ENCODE data around the gene CNOT3.

DNA sequence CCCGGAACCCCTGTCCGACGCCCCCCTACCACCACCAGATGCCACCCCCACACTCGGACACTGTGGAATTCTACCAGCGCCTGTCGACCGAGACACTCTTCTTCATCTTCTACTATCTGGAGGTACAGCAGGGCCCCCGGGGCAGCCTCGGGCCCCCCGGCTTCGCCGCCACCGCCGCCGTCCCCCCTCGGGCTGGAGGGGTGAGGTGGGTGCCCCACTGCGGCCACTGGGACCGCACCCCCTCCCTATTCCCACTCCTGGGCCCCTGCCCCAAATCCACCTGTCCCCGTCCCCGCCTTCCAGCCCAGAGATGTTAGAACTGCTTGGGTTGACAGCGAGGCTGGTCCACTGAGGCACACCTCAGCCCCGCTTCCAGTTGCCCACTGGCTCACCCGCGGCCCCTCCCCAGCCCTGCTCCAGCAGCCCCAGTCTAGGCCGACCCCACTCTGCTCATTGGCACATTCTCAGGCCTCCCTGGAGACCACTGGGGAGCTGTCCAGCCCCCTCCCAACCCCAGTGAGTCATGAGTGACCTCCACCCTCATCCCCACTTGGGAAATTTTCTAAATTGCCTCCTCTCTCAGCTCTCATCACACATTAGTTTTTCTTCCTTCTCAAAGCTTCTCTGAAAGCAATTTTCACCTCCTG lies 15.4 kb downstream of the CNOT3 start:
- TF ChIP-seq, protein P1, sequence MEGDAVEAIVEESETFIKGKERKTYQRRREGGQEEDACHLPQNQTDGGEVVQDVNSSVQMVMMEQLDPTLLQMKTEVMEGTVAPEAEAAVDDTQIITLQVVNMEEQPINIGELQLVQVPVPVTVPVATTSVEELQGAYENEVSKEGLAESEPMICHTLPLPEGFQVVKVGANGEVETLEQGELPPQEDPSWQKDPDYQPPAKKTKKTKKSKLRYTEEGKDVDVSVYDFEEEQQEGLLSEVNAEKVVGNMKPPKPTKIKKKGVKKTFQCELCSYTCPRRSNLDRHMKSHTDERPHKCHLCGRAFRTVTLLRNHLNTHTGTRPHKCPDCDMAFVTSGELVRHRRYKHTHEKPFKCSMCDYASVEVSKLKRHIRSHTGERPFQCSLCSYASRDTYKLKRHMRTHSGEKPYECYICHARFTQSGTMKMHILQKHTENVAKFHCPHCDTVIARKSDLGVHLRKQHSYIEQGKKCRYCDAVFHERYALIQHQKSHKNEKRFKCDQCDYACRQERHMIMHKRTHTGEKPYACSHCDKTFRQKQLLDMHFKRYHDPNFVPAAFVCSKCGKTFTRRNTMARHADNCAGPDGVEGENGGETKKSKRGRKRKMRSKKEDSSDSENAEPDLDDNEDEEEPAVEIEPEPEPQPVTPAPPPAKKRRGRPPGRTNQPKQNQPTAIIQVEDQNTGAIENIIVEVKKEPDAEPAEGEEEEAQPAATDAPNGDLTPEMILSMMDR (IDR thresholded peaks at IDR 0.05): no peak
- no peak for TF ChIP-seq POLR2A (IDR thresholded peaks at IDR 0.05)

Measured in body of pancreas (tissue), 4 donors.